IMR-90 (cell line): Measurements from ENCODE around the gene ARSH. TPM values are rescaled to one million over a fixed set of nuclear protein-coding genes. Genes with fewer than 3 reads are reported as not detected.

ENCODE experiments used
- ATAC-seq: fragments of 200-7000 bp; cut with Tn5 transposase; 2 replicates; pipeline ENCODE4 v1.9.1; 2020; ENCODE audit warnings: low read depth, mild to moderate bottlenecking, moderate library complexity
- BruUV-seq: library from RNA; stranded (reverse); fragments of 400-500 nt; replicated peaks from 2 replicates; lab custom pipeline; 2021; lab: Mats Ljungman, UMichigan
- CTCF ChIA-PET: fragments of 300-600 bp; formaldehyde crosslinking; extraction: SDS; loops from one replicate; lab custom pipeline; 2021; ENCODE audit warnings: antibody characterized with exemption; lab: Yijun Ruan, JAX
- POLR2A ChIA-PET: fragments of 300-600 bp; sonication (Branson Sonifier 250); formaldehyde crosslinking; loops from one replicate; lab custom pipeline; 2022; ENCODE audit warnings: antibody characterized with exemption; ENCODE audit not compliant: unreplicated experiment; lab: Charles Lee
- DNase-seq: peaks from one replicate; pipeline ENCODE4 v3.0.0; 2013
- H2AFZ ChIP-seq: replicated peaks from 2 replicates; pipeline ENCODE3; 2013; ENCODE audit warnings: low read length, mild to moderate bottlenecking; ENCODE audit not compliant: poor library complexity
- H2AK5ac ChIP-seq: 2 replicates; pipeline ENCODE4 v1.6.1; 2013; ENCODE audit warnings: low read depth, low read length, inconsistent platforms
- H2AK9ac ChIP-seq: replicated peaks from 2 replicates; pipeline ENCODE3; 2013; ENCODE audit warnings: mild to moderate bottlenecking, low read depth, low read length, moderate library complexity; ENCODE audit not compliant: poor library complexity
- H2BK120ac ChIP-seq: 2 replicates; pipeline ENCODE4 v1.6.1; 2013; ENCODE audit warnings: low read depth, low read length, inconsistent platforms
- H2BK15ac ChIP-seq: 3 replicates; pipeline ENCODE4 v1.6.1; 2013; ENCODE audit warnings: low read depth, low read length, inconsistent platforms
- H2BK20ac ChIP-seq: 2 replicates; pipeline ENCODE4 v1.6.1; 2013; ENCODE audit warnings: low read depth, mild to moderate bottlenecking, inconsistent platforms, low read length, moderate library complexity
- H2BK5ac ChIP-seq: 2 replicates; pipeline ENCODE4 v1.6.1; 2013; ENCODE audit warnings: mild to moderate bottlenecking, low read depth, low read length, inconsistent platforms; ENCODE audit not compliant: poor library complexity, severe bottlenecking
- H3K14ac ChIP-seq: replicated peaks from 2 replicates; pipeline ENCODE4 v1.6.1; 2013; ENCODE audit warnings: low read depth, low read length, inconsistent platforms
- H3K18ac ChIP-seq: 2 replicates; pipeline ENCODE4 v1.6.1; 2013; ENCODE audit warnings: low read depth, low read length, control low read depth
- H3K23ac ChIP-seq: 2 replicates; pipeline ENCODE4 v1.6.1; 2013; ENCODE audit warnings: low read depth, low read length, inconsistent platforms
- H3K27ac ChIP-seq: 2 replicates; pipeline ENCODE4 v1.5.1; 2013; ENCODE audit warnings: mild to moderate bottlenecking, control low read depth, low read length; ENCODE audit not compliant: insufficient read depth
- H3K27me3 ChIP-seq: 2 replicates; pipeline ENCODE4 v1.6.1; 2013; ENCODE audit warnings: low read length; ENCODE audit not compliant: control insufficient read depth, insufficient read depth
- H3K36me3 ChIP-seq: 2 replicates; pipeline ENCODE4 v1.6.1; 2013; ENCODE audit warnings: low read length, mixed read lengths; ENCODE audit not compliant: control insufficient read depth, insufficient read depth
- H3K4ac ChIP-seq: 2 replicates; pipeline ENCODE4 v1.6.1; 2013; ENCODE audit warnings: low read depth, low read length, inconsistent platforms
- H3K4me1 ChIP-seq: 2 replicates; pipeline ENCODE4 v1.6.1; 2013; ENCODE audit warnings: low read length, mixed read lengths; ENCODE audit not compliant: control insufficient read depth, insufficient read depth
- H3K4me2 ChIP-seq: 2 replicates; pipeline ENCODE4 v1.6.1; 2013; ENCODE audit warnings: low read depth, mild to moderate bottlenecking, control low read depth, low read length, moderate library complexity
- H3K4me3 ChIP-seq: 2 replicates; pipeline ENCODE4 v1.5.1; 2013; ENCODE audit warnings: low read depth, mild to moderate bottlenecking, control low read depth, low read length, moderate library complexity; ENCODE audit not compliant: insufficient read depth
- H3K56ac ChIP-seq: 2 replicates; pipeline ENCODE4 v1.6.1; 2013; ENCODE audit warnings: low read length, inconsistent platforms; ENCODE audit not compliant: insufficient read depth; ENCODE audit errors: extremely low read depth
- H3K79me1 ChIP-seq, 2 experiments: 2 replicates each; pipeline ENCODE4 v1.6.1; 2013; ENCODE audit warnings: low read length in 2 of 2, inconsistent platforms in 1 of 2, low read depth in 1 of 2
- H3K9ac ChIP-seq: 2 replicates; pipeline ENCODE4 v1.6.1; 2013; ENCODE audit warnings: low read depth, low read length, control low read depth
- H3K9me1 ChIP-seq: 2 replicates; pipeline ENCODE4 v1.6.1; 2013; ENCODE audit warnings: low read length, inconsistent platforms; ENCODE audit not compliant: insufficient read depth
- H3K9me3 ChIP-seq: 2 replicates; pipeline ENCODE4 v1.6.1; 2013; ENCODE audit warnings: low read length; ENCODE audit not compliant: control insufficient read depth, insufficient read depth
- H4K20me1 ChIP-seq: 2 replicates; pipeline ENCODE4 v1.6.1; 2013; ENCODE audit warnings: low read length, inconsistent platforms; ENCODE audit not compliant: insufficient read depth
- H4K5ac ChIP-seq: 2 replicates; pipeline ENCODE4 v1.6.1; 2013; ENCODE audit warnings: mild to moderate bottlenecking, low read depth, low read length, control low read depth
- H4K8ac ChIP-seq, 2 experiments: 2 replicates each; pipeline ENCODE4 v1.6.1; 2013; ENCODE audit warnings: low read depth in 2 of 2, low read length in 2 of 2, control low read depth in 1 of 2, inconsistent platforms in 1 of 2
- H4K91ac ChIP-seq: 2 replicates; pipeline ENCODE4 v1.6.1; 2013; ENCODE audit warnings: low read depth, low read length, inconsistent platforms; ENCODE audit not compliant: insufficient read depth
- BHLHE40 ChIP-seq: fragments of 150-350 bp; IDR thresholded peaks from 2 replicates; pipeline ENCODE4 v1.6.1; 2016; ENCODE audit warnings: mild to moderate bottlenecking, low read depth, low read length
- CEBPB ChIP-seq: IDR thresholded peaks from 2 replicates; pipeline ENCODE4 v1.6.1; 2012; ENCODE audit warnings: low read depth, low read length, improper control_type of control experiment
- CHD1 ChIP-seq: IDR thresholded peaks from 2 replicates; pipeline ENCODE4 v1.6.1; 2012; ENCODE audit warnings: low read depth, low read length, improper control_type of control experiment
- FOS ChIP-seq: fragments of 150-350 bp; IDR thresholded peaks from 2 replicates; pipeline ENCODE4 v1.6.1; 2016; ENCODE audit warnings: low read depth, low read length
- MAFK ChIP-seq: IDR thresholded peaks from 2 replicates; pipeline ENCODE4 v1.6.1; 2012; ENCODE audit warnings: low read depth, low read length, improper control_type of control experiment
- MAZ ChIP-seq: IDR thresholded peaks from 2 replicates; pipeline ENCODE4 v1.6.1; 2012; ENCODE audit warnings: low read depth, mild to moderate bottlenecking, low read length, improper control_type of control experiment, moderate library complexity, borderline replicate concordance
- MXI1 ChIP-seq: IDR thresholded peaks from 2 replicates; pipeline ENCODE4 v1.6.1; 2012; ENCODE audit warnings: low read depth, mild to moderate bottlenecking, low read length, moderate library complexity, borderline replicate concordance
- NFE2L2 ChIP-seq: fragments of 150-350 bp; IDR thresholded peaks from 2 replicates; pipeline ENCODE4 v1.6.1; 2016; ENCODE audit warnings: low read depth, mild to moderate bottlenecking, low read length
- POLR2A ChIP-seq: IDR thresholded peaks from 2 replicates; pipeline ENCODE4 v1.6.1; 2012; ENCODE audit warnings: mild to moderate bottlenecking, low read depth, low read length
- RAD21 ChIP-seq: IDR thresholded peaks from 2 replicates; pipeline ENCODE4 v1.6.1; 2012; ENCODE audit warnings: low read length, improper control_type of control experiment
- RCOR1 ChIP-seq: IDR thresholded peaks from 2 replicates; pipeline ENCODE4 v1.6.1; 2012; ENCODE audit warnings: mild to moderate bottlenecking, low read length, improper control_type of control experiment; ENCODE audit not compliant: insufficient replicate concordance
- WGBS, 2 experiments: methylation state at CpG; one replicate each; pipeline versions ENCODE4 v1.1.5 to v1.1.7; 2013; ENCODE audit warnings: missing lambda C conversion rate in 2 of 2; ENCODE audit not compliant: insufficient read length in 1 of 2; ENCODE audit errors: extremely low coverage in 2 of 2; 5-methylcytosine and 5-hydroxymethylcytosine counted together
- dilution Hi-C: fragments of 300-500 bp; cut with HindIII; formaldehyde crosslinking; loops from one replicate; pipeline ENCODE4 v1.14.3; 2018; ENCODE audit warnings: low sequenced_read_pairs; ENCODE audit not compliant: unreplicated experiment
- in situ Hi-C: fragments of 300-500 bp; cut with MboI; formaldehyde crosslinking; loops from 3 replicates; pipeline ENCODE4 v1.14.3; 2019; ENCODE audit warnings: low sequenced_read_pairs, inconsistent platforms, mixed read lengths
- intact Hi-C: fragments of 100-400 bp; cut with micrococcal nuclease; formaldehyde crosslinking; loops from 2 replicates; pipeline ENCODE4 v1.10.0; 2022
- polyA plus RNA-seq, 3 experiments: library from polyadenylated mRNA; depleted of rRNA; stranded (reverse); fragments of >200 nt; gene quantifications; 2 replicates each; pipeline ENCODE4 v1.2.3, GENCODE V29; 2012; ENCODE audit warnings: low replicate concordance in 1 of 3
- total RNA-seq: library from RNA; depleted of rRNA; stranded (reverse); fragments of >200 nt; gene quantifications from 2 replicates; pipeline ENCODE4 v1.2.3, GENCODE V29; 2012
- TF ChIP-seq, protein P1 (sequence below): fragments of 150-350 bp; IDR thresholded peaks from 2 replicates; pipeline ENCODE4 v1.6.1; 2017; ENCODE audit warnings: mild to moderate bottlenecking, antibody characterized with exemption, low read length, low read depth
- TF ChIP-seq, protein P2 (sequence below): fragments of 150-350 bp; IDR thresholded peaks from 2 replicates; pipeline ENCODE4 v1.6.1; 2016; ENCODE audit warnings: low read depth, mild to moderate bottlenecking, low read length, moderate library complexity, borderline replicate concordance
- TF ChIP-seq, protein P3 (sequence below): conservative IDR thresholded peaks from 2 replicates; pipeline ENCODE4 v1.5.1; 2012; ENCODE audit warnings: mild to moderate bottlenecking, low read depth, low read length, improper control_type of control experiment

The ARSH gene
- total and polyA plus RNA-seq, 2 of the 4 experiments (the other 2 are of a cell fraction) = not detected

DNA sequence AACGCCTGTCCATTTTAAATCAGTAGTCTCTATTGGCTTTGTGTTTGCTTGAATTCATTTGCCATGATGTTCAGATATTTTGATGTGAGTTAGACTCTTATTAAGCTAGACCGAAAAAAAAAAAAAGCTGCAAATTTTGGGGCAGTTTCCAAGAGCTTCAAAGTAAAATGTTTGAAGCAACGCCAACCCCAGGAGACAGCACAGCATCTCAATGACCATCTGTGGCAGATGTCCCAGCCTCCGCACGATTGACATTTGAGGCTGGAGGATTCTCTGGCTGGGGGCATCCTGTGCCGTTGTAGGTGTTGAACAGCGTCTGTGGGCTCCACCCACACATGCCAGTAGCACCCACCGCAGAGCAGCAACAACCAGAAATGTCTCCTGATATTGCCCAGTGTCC, 17.8 kb downstream of the ARSH start:
- Histone ChIP-seq H3K27ac (no peak overlapping the region), H3K9me1 (no peaks in the 10 kb centered on the region), H2AK5ac (no peak overlapping the region), H3K23ac (no peak overlapping the region), H2AFZ (no peak overlapping the region), H4K8ac (no peak overlapping the region), H3K14ac (no peak overlapping the region), H4K91ac (no peak overlapping the region), H3K4me2 (no peak overlapping the region), H2BK120ac (no peak overlapping the region), H2BK15ac (no peak overlapping the region), H3K9me3 (no peaks in the 10 kb centered on the region), H3K9ac (no peak overlapping the region), H3K4me3 (no peak overlapping the region), H3K4me1 (no peaks in the 10 kb centered on the region), H4K5ac (no peak overlapping the region), H3K4ac (no peak overlapping the region), H3K18ac (no peak overlapping the region), H3K56ac (no peak overlapping the region), H2BK5ac (no peak overlapping the region), H4K20me1 (no peaks in the 10 kb centered on the region), H2AK9ac (no peak overlapping the region), H3K79me1 (no peaks in the 10 kb centered on the region), H2BK20ac (no peak overlapping the region), H3K27me3 (no peaks in the 10 kb centered on the region), H3K36me3 (no peaks in the 10 kb centered on the region)
- dilution Hi-C loops (no loop called here), intact Hi-C loops (no loop called here), in situ Hi-C loops (no loop called here)
- ATAC-seq (no peak), DNase-seq (no peak)
- no TSS peak for BruUV-seq
- TF ChIP-seq MAZ (no peak), MXI1 (no peak), CHD1 (no peak), RCOR1 (no peak), CEBPB (no peak), FOS (no peak), BHLHE40 (no peak), POLR2A (no peak), RAD21 (no peak), NFE2L2 (no peak), MAFK (no peak)
- TF ChIP-seq, protein P1, sequence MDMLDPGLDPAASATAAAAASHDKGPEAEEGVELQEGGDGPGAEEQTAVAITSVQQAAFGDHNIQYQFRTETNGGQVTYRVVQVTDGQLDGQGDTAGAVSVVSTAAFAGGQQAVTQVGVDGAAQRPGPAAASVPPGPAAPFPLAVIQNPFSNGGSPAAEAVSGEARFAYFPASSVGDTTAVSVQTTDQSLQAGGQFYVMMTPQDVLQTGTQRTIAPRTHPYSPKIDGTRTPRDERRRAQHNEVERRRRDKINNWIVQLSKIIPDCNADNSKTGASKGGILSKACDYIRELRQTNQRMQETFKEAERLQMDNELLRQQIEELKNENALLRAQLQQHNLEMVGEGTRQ = no peak
- TF ChIP-seq, protein P2, sequence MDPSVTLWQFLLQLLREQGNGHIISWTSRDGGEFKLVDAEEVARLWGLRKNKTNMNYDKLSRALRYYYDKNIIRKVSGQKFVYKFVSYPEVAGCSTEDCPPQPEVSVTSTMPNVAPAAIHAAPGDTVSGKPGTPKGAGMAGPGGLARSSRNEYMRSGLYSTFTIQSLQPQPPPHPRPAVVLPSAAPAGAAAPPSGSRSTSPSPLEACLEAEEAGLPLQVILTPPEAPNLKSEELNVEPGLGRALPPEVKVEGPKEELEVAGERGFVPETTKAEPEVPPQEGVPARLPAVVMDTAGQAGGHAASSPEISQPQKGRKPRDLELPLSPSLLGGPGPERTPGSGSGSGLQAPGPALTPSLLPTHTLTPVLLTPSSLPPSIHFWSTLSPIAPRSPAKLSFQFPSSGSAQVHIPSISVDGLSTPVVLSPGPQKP = no peak
- TF ChIP-seq, protein P3, sequence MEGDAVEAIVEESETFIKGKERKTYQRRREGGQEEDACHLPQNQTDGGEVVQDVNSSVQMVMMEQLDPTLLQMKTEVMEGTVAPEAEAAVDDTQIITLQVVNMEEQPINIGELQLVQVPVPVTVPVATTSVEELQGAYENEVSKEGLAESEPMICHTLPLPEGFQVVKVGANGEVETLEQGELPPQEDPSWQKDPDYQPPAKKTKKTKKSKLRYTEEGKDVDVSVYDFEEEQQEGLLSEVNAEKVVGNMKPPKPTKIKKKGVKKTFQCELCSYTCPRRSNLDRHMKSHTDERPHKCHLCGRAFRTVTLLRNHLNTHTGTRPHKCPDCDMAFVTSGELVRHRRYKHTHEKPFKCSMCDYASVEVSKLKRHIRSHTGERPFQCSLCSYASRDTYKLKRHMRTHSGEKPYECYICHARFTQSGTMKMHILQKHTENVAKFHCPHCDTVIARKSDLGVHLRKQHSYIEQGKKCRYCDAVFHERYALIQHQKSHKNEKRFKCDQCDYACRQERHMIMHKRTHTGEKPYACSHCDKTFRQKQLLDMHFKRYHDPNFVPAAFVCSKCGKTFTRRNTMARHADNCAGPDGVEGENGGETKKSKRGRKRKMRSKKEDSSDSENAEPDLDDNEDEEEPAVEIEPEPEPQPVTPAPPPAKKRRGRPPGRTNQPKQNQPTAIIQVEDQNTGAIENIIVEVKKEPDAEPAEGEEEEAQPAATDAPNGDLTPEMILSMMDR = no peak
- ChIA-PET POLR2A (no interaction called here), CTCF (interaction anchor here (0.7 kb wide), 1 partner anchor 30 kb away, joined by 3 read pairs; no protein-coding TSS in a partner anchor)
- 64% methylated on average over 5 of the region's 8 CpGs; no CpG with 5 or more reads in 1 of the 2 experiments for WGBS, 2 experiments
